SK-N-SH (cell line): ENCODE results near the gene SEMA3B. TPM values are rescaled to one million over a fixed set of nuclear protein-coding genes. Genes with fewer than 3 reads are reported as not detected.

ENCODE experiments used
- CTCF ChIA-PET: fragments of 300-600, 350-600 bp; formaldehyde crosslinking; extraction: SDS; loops from one replicate; lab custom pipeline; 2021; lab: Yijun Ruan, JAX
- POLR2A ChIA-PET: fragments of 350-600 bp; sonication (Branson Sonifier 250); formaldehyde crosslinking; extraction: SDS; loops from one replicate; lab custom pipeline; 2020; ENCODE audit warnings: antibody characterized with exemption, inconsistent platforms; lab: Yijun Ruan, JAX
- DNase-seq: peaks from one replicate; pipeline ENCODE4 v3.0.0; 2012
- H2AFZ ChIP-seq: fragments of 200-600 bp; sonication (generic); 2 replicates; pipeline ENCODE4 v1.8.1; 2016; ENCODE audit warnings: antibody characterized with exemption, mild to moderate bottlenecking, low read depth
- H3F3A ChIP-seq: fragments of 200-600 bp; sonication (generic); replicated peaks from 2 replicates; pipeline ENCODE3; 2016; ENCODE audit warnings: antibody characterized with exemption, mild to moderate bottlenecking; ENCODE audit not compliant: insufficient read depth
- H3K27ac ChIP-seq, 2 experiments: fragments of 200-500 bp in 1 of 2; fragments of 200-600 bp in 1 of 2; sonication (Bioruptor generic) in 1 of 2; sonication (generic), shearing (Covaris generic) in 1 of 2; 2 replicates each; pipeline versions ENCODE4 v1.5.1 to v1.6.1; 2014 to 2016; ENCODE audit warnings: low read depth in 2 of 2, inconsistent platforms in 1 of 2, low read length in 1 of 2, mild to moderate bottlenecking in 1 of 2, mixed read lengths in 1 of 2
- H3K27me3 ChIP-seq: fragments of 200-600 bp; sonication (generic), shearing (Covaris generic); 2 replicates; pipeline ENCODE4 v1.6.1; 2016; ENCODE audit warnings: mixed run types; ENCODE audit not compliant: insufficient read depth
- H3K36me3 ChIP-seq, 2 experiments: fragments of 200-500 bp in 1 of 2; fragments of 200-600 bp in 1 of 2; sonication (Bioruptor generic) in 1 of 2; sonication (generic) in 1 of 2; replicated peaks in 1 of 2; 2 replicates each; pipeline versions ENCODE3 to v1.5.1; 2014 to 2016; ENCODE audit warnings: low read length in 1 of 2, mild to moderate bottlenecking in 1 of 2; ENCODE audit not compliant: insufficient read depth in 2 of 2, control insufficient read depth in 1 of 2
- H3K4me1 ChIP-seq, 2 experiments: fragments of 200-500 bp in 1 of 2; fragments of 200-600 bp in 1 of 2; sonication (Bioruptor generic) in 1 of 2; sonication (generic), shearing (Covaris generic) in 1 of 2; 2 replicates each; pipeline versions ENCODE4 v1.5.1 to v1.6.1; 2014 to 2016; ENCODE audit warnings: low read depth in 1 of 2, low read length in 1 of 2, mixed run types in 1 of 2; ENCODE audit not compliant: insufficient read depth in 2 of 2, control insufficient read depth in 1 of 2
- H3K4me2 ChIP-seq: fragments of 200-600 bp; sonication (generic), shearing (Covaris generic); 2 replicates; pipeline ENCODE4 v1.6.1; 2017; ENCODE audit warnings: mixed run types
- H3K4me3 ChIP-seq, 2 experiments: fragments of 200-500 bp in 1 of 2; fragments of 200-600 bp in 1 of 2; sonication (Bioruptor generic) in 1 of 2; sonication (generic), shearing (Covaris generic) in 1 of 2; 2 replicates each; pipeline versions ENCODE4 v1.5.1 to v1.8.1; 2014 to 2016; ENCODE audit warnings: low read depth in 2 of 2, inconsistent platforms in 1 of 2, low read length in 1 of 2, mild to moderate bottlenecking in 1 of 2, mixed read lengths in 1 of 2, moderate library complexity in 1 of 2
- H3K79me2 ChIP-seq: fragments of 200-600 bp; sonication (generic); 2 replicates; pipeline ENCODE4 v1.8.1; 2017; ENCODE audit warnings: mild to moderate bottlenecking; ENCODE audit not compliant: insufficient read depth
- H3K9ac ChIP-seq: fragments of 200-600 bp; sonication (generic); 2 replicates; pipeline ENCODE4 v1.6.1; 2017; ENCODE audit warnings: mixed run types
- H3K9me2 ChIP-seq: fragments of 200-600 bp; sonication (generic); 2 replicates; pipeline ENCODE4 v1.6.1; 2017; ENCODE audit warnings: mixed run types
- H3K9me3 ChIP-seq: fragments of 200-600 bp; sonication (generic); 2 replicates; pipeline ENCODE4 v1.6.1; 2017; ENCODE audit warnings: mixed run types, mild to moderate bottlenecking, moderate library complexity
- H4K20me1 ChIP-seq: fragments of 200-600 bp; sonication (generic); 2 replicates; pipeline ENCODE4 v1.6.1; 2017; ENCODE audit warnings: mild to moderate bottlenecking, mixed run types; ENCODE audit not compliant: insufficient read depth
- CTCF ChIP-seq: fragments of 200-600 bp; sonication (generic); IDR thresholded peaks from 2 replicates; pipeline ENCODE4 v1.6.1; 2017; ENCODE audit warnings: antibody characterized with exemption, mild to moderate bottlenecking, moderate library complexity
- ELF1 ChIP-seq: IDR thresholded peaks from 2 replicates; pipeline ENCODE4 v1.4.0; 2012
- EZH2phosphoT487 ChIP-seq: fragments of 200-600 bp; sonication (generic); IDR thresholded peaks from 2 replicates; pipeline ENCODE4 v1.6.1; 2017; ENCODE audit warnings: low read depth, mixed run types, mild to moderate bottlenecking, antibody characterized with exemption, moderate library complexity, borderline replicate concordance
- NFIC ChIP-seq: IDR thresholded peaks from 2 replicates; pipeline ENCODE4 v1.4.0; 2012; ENCODE audit warnings: borderline replicate concordance
- NRF1 ChIP-seq: IDR thresholded peaks from 2 replicates; pipeline ENCODE4 v1.6.1; 2012; ENCODE audit warnings: low read depth, mild to moderate bottlenecking, low read length
- PBX3 ChIP-seq: IDR thresholded peaks from 2 replicates; pipeline ENCODE4; 2012
- POLR2AphosphoS5 ChIP-seq: IDR thresholded peaks from 2 replicates; pipeline ENCODE4 v1.6.1; 2012; ENCODE audit warnings: low read depth, low read length
- TCF12 ChIP-seq: IDR thresholded peaks from 2 replicates; pipeline ENCODE4 v1.4.0; 2012
- WGBS: methylation state at CpG from one replicate; pipeline ENCODE4 v1.1.6; 2017; ENCODE audit warnings: low lambda C conversion rate; 5-methylcytosine and 5-hydroxymethylcytosine counted together
- polyA plus RNA-seq, 3 experiments: library from polyadenylated mRNA; depleted of rRNA; stranded (reverse); fragments of >200 nt; gene quantifications; 2 replicates each; pipeline ENCODE4 v1.2.3, GENCODE V29; 2012
- TF ChIP-seq, protein P1 (sequence below): IDR thresholded peaks from 2 replicates; pipeline ENCODE4 v1.4.0; 2012; ENCODE audit warnings: low read depth, borderline replicate concordance

Gene SEMA3B
- polyA plus RNA-seq, 1 of the 3 experiments (the other 2 are of a cell fraction): 14.9 TPM

DNA sequence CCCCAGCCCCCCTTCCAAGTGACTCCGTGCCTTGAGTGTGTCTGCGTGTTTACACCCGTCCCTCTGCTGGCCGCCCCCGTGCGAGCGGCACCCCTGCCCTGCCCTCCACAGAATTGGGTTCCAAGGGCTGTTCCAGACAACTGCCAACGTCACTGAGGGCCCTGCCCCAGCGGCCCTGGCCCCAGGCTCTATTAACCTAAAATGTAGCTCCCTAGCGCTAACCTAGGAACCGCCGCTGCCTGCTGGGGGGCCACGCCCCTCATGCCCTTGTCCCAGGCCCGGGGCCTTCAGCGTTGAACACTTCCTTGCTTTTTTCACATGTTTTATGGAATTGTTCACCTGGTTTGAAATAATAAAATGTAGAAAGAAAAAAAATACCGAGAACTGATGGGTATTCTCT lies 10.0 kb upstream of the SEMA3B start:
- peaks cover 22% of the 10 kb centered on the region for H3K79me2 ChIP-seq
- H2AFZ ChIP-seq: no peak overlapping the region
- TF ChIP-seq TCF12: no peak
- no peak for TF ChIP-seq PBX3
- peak; percentile 28 for TF ChIP-seq CTCF
- TF ChIP-seq POLR2AphosphoS5: no peak
- CTCF ChIA-PET: interaction anchor here (0.6 to 61.6 kb wide), 15 partner anchors 8 to 165 kb away, joined by 3 to 1375 read pairs (median 4); partner anchors contain the start of genes GNAI2, GNAT1 and SEMA3B
- H3K4me3 ChIP-seq: no peak overlapping the region
- no peak overlapping the region for H3K4me2 ChIP-seq
- DNase-seq: no peak
- POLR2A ChIA-PET: interaction anchor here (0.9 to 1.8 kb wide), 3 partner anchors 16 to 23 kb away, joined by 3 to 10 read pairs (median 4); partner anchors contain the start of gene GNAI2
- H3F3A ChIP-seq: peaks cover 41% of the 10 kb centered on the region
- no peaks in the 10 kb centered on the region for H3K9me3 ChIP-seq
- peaks cover 12% of the 10 kb centered on the region for H4K20me1 ChIP-seq
- H3K4me1 ChIP-seq: peaks cover 13 to 19% of the 10 kb centered on the region in 2 experiments; a peak in 3 of 4 replicates
- peak overlapping the region in 1 of 2 experiments; percentile 56; a peak in 1 of 4 replicates for H3K27ac ChIP-seq
- 93% methylated on average over 16 of the region's 16 CpGs for WGBS
- peaks cover 22 to 42% of the 10 kb centered on the region in 2 experiments for H3K36me3 ChIP-seq
- no peaks in the 10 kb centered on the region for H3K27me3 ChIP-seq
- no peak overlapping the region for H3K9ac ChIP-seq
- H3K9me2 ChIP-seq: no peaks in the 10 kb centered on the region

DNA sequence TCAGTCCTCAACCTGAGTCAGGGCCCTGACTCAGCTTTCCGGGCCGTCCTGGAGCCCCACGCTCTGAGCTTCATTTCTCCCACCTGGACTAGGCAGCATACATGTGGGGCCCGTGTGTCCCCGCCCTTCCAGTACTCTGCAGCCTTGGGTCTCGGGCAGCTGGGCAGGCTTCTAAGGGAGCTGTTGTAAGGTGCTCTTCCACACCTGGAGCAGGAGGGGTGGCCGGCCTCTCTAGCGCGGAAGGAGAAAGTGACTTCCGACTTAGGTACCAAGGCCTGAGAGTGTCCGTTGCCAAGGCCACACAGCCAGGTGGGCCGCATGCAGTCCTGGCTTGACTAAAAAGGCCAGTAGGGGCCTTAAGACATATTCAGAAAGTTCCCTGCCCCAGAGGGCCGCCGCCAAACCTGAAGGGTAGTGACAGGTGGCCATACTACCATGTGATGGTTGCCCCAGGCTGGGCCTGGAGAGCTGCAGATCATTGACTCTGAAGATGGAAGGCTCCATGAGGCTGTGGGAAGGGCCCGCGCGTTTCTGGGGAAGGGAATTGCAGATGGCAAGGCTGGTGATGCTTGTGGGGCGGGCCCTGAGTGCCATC lies 9.4 kb upstream of the SEMA3B start:
- no peaks in the 10 kb centered on the region for H3K27me3 ChIP-seq
- peak overlapping the region; percentile 93; the same call in 1 of the 2 replicates for H3K4me2 ChIP-seq
- H3F3A ChIP-seq: peaks cover 46% of the 10 kb centered on the region
- peaks cover 22 to 38% of the 10 kb centered on the region in 2 experiments for H3K36me3 ChIP-seq
- no peak for DNase-seq
- H3K9ac ChIP-seq: no peak overlapping the region; the same call in 1 of the 2 replicates
- peaks cover 7% of the 10 kb centered on the region for H4K20me1 ChIP-seq
- CTCF ChIA-PET: interaction anchor here (0.7 to 61.6 kb wide), 21 partner anchors 8 to 164 kb away, joined by 3 to 1375 read pairs (median 4); partner anchors contain the start of genes GNAI2, GNAT1, HYAL2 and SEMA3B
- H3K9me3 ChIP-seq: no peaks in the 10 kb centered on the region
- H3K79me2 ChIP-seq: peaks cover 18% of the 10 kb centered on the region
- peaks cover 18 to 24% of the 10 kb centered on the region in 2 experiments; a peak in 3 of 4 replicates for H3K4me1 ChIP-seq
- H2AFZ ChIP-seq: no peak overlapping the region
- peak overlapping the region; percentile 56 to 73; a peak in 3 of 4 replicates for H3K27ac ChIP-seq
- no peaks in the 10 kb centered on the region for H3K9me2 ChIP-seq
- POLR2A ChIA-PET: interaction anchor here (0.6 to 1.8 kb wide), 9 partner anchors 10 to 310 kb away, joined by 3 to 10 read pairs (median 4); partner anchors contain the start of genes GNAI2, HEMK1, IFRD2 and LSMEM2
- H3K4me3 ChIP-seq: peak overlapping the region in 1 of 2 experiments; percentile 60; a peak in 1 of 4 replicates
- TF ChIP-seq NRF1: no peak
- TF ChIP-seq NFIC: no peak
- TF ChIP-seq, protein P1, sequence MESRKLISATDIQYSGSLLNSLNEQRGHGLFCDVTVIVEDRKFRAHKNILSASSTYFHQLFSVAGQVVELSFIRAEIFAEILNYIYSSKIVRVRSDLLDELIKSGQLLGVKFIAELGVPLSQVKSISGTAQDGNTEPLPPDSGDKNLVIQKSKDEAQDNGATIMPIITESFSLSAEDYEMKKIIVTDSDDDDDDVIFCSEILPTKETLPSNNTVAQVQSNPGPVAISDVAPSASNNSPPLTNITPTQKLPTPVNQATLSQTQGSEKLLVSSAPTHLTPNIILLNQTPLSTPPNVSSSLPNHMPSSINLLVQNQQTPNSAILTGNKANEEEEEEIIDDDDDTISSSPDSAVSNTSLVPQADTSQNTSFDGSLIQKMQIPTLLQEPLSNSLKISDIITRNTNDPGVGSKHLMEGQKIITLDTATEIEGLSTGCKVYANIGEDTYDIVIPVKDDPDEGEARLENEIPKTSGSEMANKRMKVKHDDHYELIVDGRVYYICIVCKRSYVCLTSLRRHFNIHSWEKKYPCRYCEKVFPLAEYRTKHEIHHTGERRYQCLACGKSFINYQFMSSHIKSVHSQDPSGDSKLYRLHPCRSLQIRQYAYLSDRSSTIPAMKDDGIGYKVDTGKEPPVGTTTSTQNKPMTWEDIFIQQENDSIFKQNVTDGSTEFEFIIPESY: peak; percentile 6; the same call in 1 of the 2 replicates
- no peak for TF ChIP-seq ELF1
- TF ChIP-seq EZH2phosphoT487: no peak
- TF ChIP-seq, all 33 proteins: peak for 1
- WGBS: 78% methylated on average over 14 of the region's 18 CpGs
